NCI-H146 (cell line): ENCODE results near the gene SEMA4A.
"Not testable (repeated sequence)": the region's sequence is repeated elsewhere in the genome, so short reads cannot be mapped to it uniquely, and the experiment has no call there.

ENCODE experiments used
- DNase-seq: peaks from one replicate; lab custom pipeline; 2025; lab: John Stamatoyannopoulos, UW

Gene SEMA4A

GRCh38 chr1:156160000-156160742 lies 6.8 kb downstream of the SEMA4A start:
- no peak for DNase-seq

GRCh38 chr1:156160743-156161171 lies 7.4 kb downstream of the SEMA4A start:
- DNase-seq: peak; percentile 86

GRCh38 chr1:156162430-156163037 lies 9.1 kb downstream of the SEMA4A start:
- DNase-seq: no peak

GRCh38 chr1:156163712-156164111 lies 10.3 kb downstream of the SEMA4A start:
- DNase-seq: no peak

GRCh38 chr1:156164125-156164831 lies 10.9 kb downstream of the SEMA4A start:
- no peak for DNase-seq

GRCh38 chr1:156165083-156165482 lies 11.7 kb downstream of the SEMA4A start:
- no peak for DNase-seq

GRCh38 chr1:156167536-156167935 lies 14.2 kb downstream of the SEMA4A start:
- DNase-seq: no peak

GRCh38 chr1:156172696-156173470 lies 19.5 kb downstream of the SEMA4A start:
- DNase-seq: no peak

- DNase-seq: no peak
Measured at GRCh38 chr1:156176610-156177210, 23.3 kb downstream of the SEMA4A start.

GRCh38 chr1:156177919-156178654 lies 24.7 kb downstream of the SEMA4A start:
- no peak for DNase-seq

- no peak for DNase-seq
Measured at GRCh38 chr1:156180471-156180870, 27.1 kb downstream of the SEMA4A start.

GRCh38 chr1:156181391-156181924 lies 28.1 kb downstream of the SEMA4A start:
- DNase-seq: peak; percentile 17

- not testable (repeated sequence) for DNase-seq
Measured at GRCh38 chr1:156182010-156182779, 28.8 kb downstream of the SEMA4A start.

- DNase-seq: not testable (repeated sequence)
Measured at GRCh38 chr1:156186347-156187177, 33.2 kb downstream of the SEMA4A start.

- DNase-seq: not testable (repeated sequence)
Measured at GRCh38 chr1:156190265-156190664, 36.9 kb downstream of the SEMA4A start.

GRCh38 chr1:156191292-156191964 lies 38.0 kb downstream of the SEMA4A start:
- no peak for DNase-seq

GRCh38 chr1:156193208-156193487 lies 39.8 kb downstream of the SEMA4A start:
- DNase-seq: no peak

- peak; percentile 99 for DNase-seq
Measured at GRCh38 chr1:156193488-156194299, 40.3 kb downstream of the SEMA4A start, which contains the start of gene SLC25A44. Gene SLC25A44 (plus strand): TSS chr1:156194104. CDS start chr1:156199848, 5,744 bp downstream.
